Skeletal muscle tissue (tissue), 4 donors: ENCODE data around the gene DCAF15. TPM values are rescaled to one million over a fixed set of nuclear protein-coding genes. Genes with fewer than 3 reads are reported as not detected.

ENCODE experiments used
- H3K27ac ChIP-seq: one replicate; pipeline ENCODE4 v1.7.0; 2013; ENCODE audit warnings: mild to moderate bottlenecking, low read depth, low read length, inconsistent platforms
- H3K27me3 ChIP-seq, 3 donors: one replicate each; pipeline ENCODE4 v1.7.0; 2013; ENCODE audit warnings: low read length in 3 of 3; ENCODE audit not compliant: control insufficient read depth in 3 of 3, insufficient read depth in 3 of 3
- H3K36me3 ChIP-seq, 3 donors: one replicate each; pipeline ENCODE4 v1.7.0; 2013; ENCODE audit warnings: low read length in 3 of 3; ENCODE audit not compliant: control insufficient read depth in 3 of 3, insufficient read depth in 3 of 3
- H3K4me1 ChIP-seq, 3 donors: one replicate each; pipeline ENCODE4 v1.7.0; 2013; ENCODE audit warnings: low read length in 3 of 3, mild to moderate bottlenecking in 3 of 3; ENCODE audit not compliant: control insufficient read depth in 3 of 3, insufficient read depth in 3 of 3
- H3K4me3 ChIP-seq, 3 donors: one replicate each; pipeline ENCODE4 v1.7.0; 2013; ENCODE audit warnings: low read length in 3 of 3
- H3K9ac ChIP-seq, 3 donors: one replicate each; pipeline ENCODE4 v1.7.0; 2013; ENCODE audit warnings: low read length in 3 of 3, mild to moderate bottlenecking in 3 of 3, moderate library complexity in 2 of 3, low read depth in 1 of 3
- H3K9me3 ChIP-seq, 3 donors: one replicate each; pipeline ENCODE4 v1.7.0; 2013; ENCODE audit warnings: low read length in 3 of 3; ENCODE audit not compliant: control insufficient read depth in 3 of 3
- total RNA-seq: library from RNA; depleted of rRNA; stranded (reverse); fragments of >200 nt; gene quantifications from one replicate; pipeline ENCODE4 v1.2.3, GENCODE V29; 2014
- donor health status: Osteomylitis.

The DCAF15 gene
- total RNA-seq, 1 donor from 2014 or later = 6.3 TPM

DNA sequence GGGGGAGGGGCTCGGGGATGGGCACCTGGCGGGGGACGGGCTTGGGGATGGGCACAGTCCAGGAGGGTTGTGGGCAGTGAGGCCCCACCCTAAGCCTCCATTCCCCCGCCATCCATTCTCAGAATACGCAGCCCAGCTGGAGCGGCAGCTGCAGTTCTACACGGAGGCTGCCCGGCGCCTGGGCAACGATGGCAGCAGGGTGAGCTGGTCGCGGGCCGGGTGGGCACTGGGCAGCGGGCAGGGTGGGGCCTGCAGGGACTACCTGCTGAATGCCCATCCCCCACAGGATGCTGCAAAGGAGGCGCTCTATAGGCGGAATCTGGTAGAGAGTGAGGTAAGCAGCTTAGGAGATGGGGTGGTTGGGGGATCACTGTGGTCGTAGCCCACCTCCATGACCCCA is 22.4 kb upstream of the DCAF15 start:
- no peak overlapping the region for H3K9ac ChIP-seq
- H3K9me3 ChIP-seq = no peaks in the 10 kb centered on the region
- no peak overlapping the region for H3K4me3 ChIP-seq
- H3K27ac ChIP-seq = no peak overlapping the region
- H3K27me3 ChIP-seq = peaks cover 0 to 9% (median 4%) of the 10 kb centered on the region in 3 donors
- peaks cover 11 to 22% (median 21%) of the 10 kb centered on the region in 3 donors for H3K36me3 ChIP-seq
- H3K4me1 ChIP-seq = peaks cover 0 to 10% (median 3%) of the 10 kb centered on the region in 3 donors

- no peak overlapping the region for H3K27ac ChIP-seq
- H3K4me3 ChIP-seq = no peak overlapping the region
- no peaks in the 10 kb centered on the region for H3K9me3 ChIP-seq
- peaks cover 0 to 10% (median 6%) of the 10 kb centered on the region in 3 donors for H3K27me3 ChIP-seq
- no peak overlapping the region for H3K9ac ChIP-seq
- H3K4me1 ChIP-seq = peaks cover 0 to 10% (median 3%) of the 10 kb centered on the region in 3 donors
- peaks cover 11 to 20% (median 20%) of the 10 kb centered on the region in 3 donors for H3K36me3 ChIP-seq
Observed at GRCh38 chr19:13930402-13930801, 21.9 kb upstream of the DCAF15 start.

GRCh38 chr19:13931391-13932148 is 20.7 kb upstream of the DCAF15 start:
- peaks cover 0 to 21% (median 17%) of the 10 kb centered on the region in 3 donors for H3K27me3 ChIP-seq
- H3K9ac ChIP-seq = no peak overlapping the region
- H3K4me3 ChIP-seq = no peak overlapping the region
- peaks cover 11 to 16% (median 14%) of the 10 kb centered on the region in 3 donors for H3K36me3 ChIP-seq
- peaks cover 0 to 6% (median 0%) of the 10 kb centered on the region in 3 donors for H3K4me1 ChIP-seq
- H3K9me3 ChIP-seq = no peaks in the 10 kb centered on the region
- H3K27ac ChIP-seq = no peak overlapping the region

DNA sequence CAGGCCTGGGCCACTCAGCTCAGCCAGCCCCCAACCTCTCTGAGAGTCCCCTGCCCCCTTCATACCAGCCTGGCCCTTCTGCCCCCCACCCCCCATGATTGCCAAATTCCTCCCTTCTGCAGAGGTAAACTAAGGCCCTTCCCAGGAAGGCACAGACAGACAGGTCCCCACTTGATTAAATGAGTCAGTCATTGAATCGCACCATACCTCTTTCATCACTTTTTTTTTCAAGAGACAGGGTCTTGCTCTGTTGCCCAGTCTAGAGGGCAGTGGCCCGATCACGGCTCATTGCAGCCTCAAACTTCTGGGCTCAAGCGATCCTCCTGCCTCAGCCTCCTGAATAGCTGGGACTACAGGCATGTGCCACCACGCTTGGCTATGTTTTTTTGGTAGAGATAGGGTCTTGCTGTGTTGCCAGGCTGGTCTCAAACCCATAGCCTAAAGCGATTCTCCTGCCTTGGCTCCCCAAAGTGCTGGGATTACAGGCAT is 20.1 kb upstream of the DCAF15 start:
- no peaks in the 10 kb centered on the region for H3K9me3 ChIP-seq
- no peak overlapping the region for H3K4me3 ChIP-seq
- no peak overlapping the region for H3K27ac ChIP-seq
- H3K9ac ChIP-seq = no peak overlapping the region
- peaks cover 5 to 9% (median 8%) of the 10 kb centered on the region in 3 donors for H3K36me3 ChIP-seq
- H3K27me3 ChIP-seq = peaks cover under 1 to 21% (median 17%) of the 10 kb centered on the region in 3 donors
- H3K4me1 ChIP-seq = peaks cover 0 to under 1% (median 0%) of the 10 kb centered on the region in 3 donors

GRCh38 chr19:13932911-13933393 is 19.4 kb upstream of the DCAF15 start:
- H3K9ac ChIP-seq = no peak overlapping the region
- no peak overlapping the region for H3K27ac ChIP-seq
- no peaks in the 10 kb centered on the region for H3K9me3 ChIP-seq
- peaks cover 3 to 8% (median 5%) of the 10 kb centered on the region in 3 donors for H3K36me3 ChIP-seq
- H3K4me1 ChIP-seq = peaks cover 0 to 2% (median 0%) of the 10 kb centered on the region in 3 donors
- H3K4me3 ChIP-seq = no peak overlapping the region
- H3K27me3 ChIP-seq = peaks cover 4 to 28% (median 24%) of the 10 kb centered on the region in 3 donors

DNA sequence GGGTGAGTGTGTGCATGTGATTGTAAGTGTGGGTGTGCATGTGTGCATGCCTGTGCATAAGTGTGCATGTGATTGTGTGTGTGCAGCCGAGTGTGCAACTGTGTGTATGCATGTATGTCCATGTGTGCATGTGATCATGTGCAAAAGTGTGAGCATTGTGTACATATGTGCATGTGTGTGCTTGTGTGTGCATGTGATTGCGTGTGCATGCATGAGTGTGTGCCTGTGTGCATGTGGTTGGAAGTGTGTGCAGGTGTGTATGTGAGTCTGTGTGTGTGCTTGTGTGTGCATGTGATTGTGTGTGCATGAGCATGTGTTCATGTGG is 17.6 kb upstream of the DCAF15 start:
- H3K27me3 ChIP-seq = peaks cover 4 to 28% (median 24%) of the 10 kb centered on the region in 3 donors
- H3K27ac ChIP-seq = no peak overlapping the region
- H3K9ac ChIP-seq = peak overlapping the region in 1 of 3 donors; percentile 25

DNA sequence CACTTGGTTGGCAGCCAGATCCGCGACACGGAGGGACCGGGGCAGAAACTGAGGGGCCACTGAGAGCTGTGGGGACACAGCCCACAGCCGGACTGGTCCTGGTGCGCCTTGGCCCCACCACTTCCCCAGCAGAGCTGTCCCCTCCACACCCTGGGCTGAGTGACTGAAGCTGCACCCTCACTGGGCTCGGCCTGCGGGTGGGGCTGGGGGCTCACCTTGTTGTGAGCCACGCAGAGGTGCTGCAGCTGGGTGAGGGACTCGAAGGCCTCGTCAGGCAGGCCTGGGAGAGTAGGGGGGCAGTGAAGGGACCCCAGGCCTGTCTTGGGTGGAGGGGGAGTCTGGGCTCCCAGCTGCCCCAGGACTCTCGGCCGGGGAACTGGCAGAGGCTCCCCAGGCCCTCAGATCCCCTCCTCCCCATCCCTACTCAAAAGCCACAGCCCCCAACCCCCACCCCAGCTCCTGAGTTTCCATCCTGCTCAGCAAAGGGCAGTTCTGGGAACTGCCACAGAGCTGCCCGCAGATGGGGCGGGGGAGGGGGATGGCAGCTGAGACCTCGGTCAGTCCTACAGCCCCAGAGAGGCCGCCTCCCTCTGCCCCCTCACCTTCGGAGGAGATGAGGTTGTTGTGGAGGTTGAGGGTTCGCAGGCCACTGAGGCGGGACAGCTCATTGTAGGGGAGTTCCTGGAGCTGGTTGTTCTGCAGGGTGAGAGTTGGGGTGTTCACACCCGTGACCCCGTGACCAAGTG is 16.4 kb upstream of the DCAF15 start:
- no peaks in the 10 kb centered on the region for H3K9me3 ChIP-seq
- H3K4me1 ChIP-seq = peaks cover 0 to 2% (median 0%) of the 10 kb centered on the region in 3 donors
- no peaks in the 10 kb centered on the region for H3K36me3 ChIP-seq
- H3K9ac ChIP-seq = no peak overlapping the region
- H3K27ac ChIP-seq = no peak overlapping the region
- peaks cover 4 to 28% (median 24%) of the 10 kb centered on the region in 3 donors for H3K27me3 ChIP-seq
- no peak overlapping the region for H3K4me3 ChIP-seq

More for the DNA sequence above, 17.6 kb upstream of the DCAF15 start:
- Histone ChIP-seq H3K36me3 (peaks cover 0 to 2% (median 0%) of the 10 kb centered on the region in 3 donors), H3K4me3 (no peak overlapping the region), H3K4me1 (peaks cover 0 to 2% (median 0%) of the 10 kb centered on the region in 3 donors), H3K9me3 (no peaks in the 10 kb centered on the region)

- H3K27me3 ChIP-seq = peaks cover 4 to 28% (median 24%) of the 10 kb centered on the region in 3 donors
- no peaks in the 10 kb centered on the region for H3K9me3 ChIP-seq
- no peak overlapping the region for H3K4me3 ChIP-seq
- no peaks in the 10 kb centered on the region for H3K36me3 ChIP-seq
- H3K9ac ChIP-seq = no peak overlapping the region
- H3K4me1 ChIP-seq = peaks cover 0 to 2% (median 0%) of the 10 kb centered on the region in 3 donors
- no peak overlapping the region for H3K27ac ChIP-seq
Observed at GRCh38 chr19:13937479-13938300, 14.6 kb upstream of the DCAF15 start.

- Histone ChIP-seq H3K9ac (no peak within 1 kb of the TSS), H3K4me1 (peaks cover 0 to 2% (median 0%) of the 10 kb centered on the region in 3 donors), H3K27me3 (peaks cover 4 to 28% (median 24%) of the 10 kb centered on the region in 3 donors), H3K9me3 (no peaks in the 10 kb centered on the region), H3K4me3 (no peak within 1 kb of the TSS), H3K36me3 (no peaks in the 10 kb centered on the region), H3K27ac (no peak within 1 kb of the TSS)
Observed at GRCh38 chr19:13938301-13939064, 13.8 kb upstream of the DCAF15 start, which contains the start of gene PODNL1. Gene PODNL1 (minus strand): TSS chr19:13938417. CDS start chr19:13938181, 236 bp downstream.
